HAP-1 (cell line): ENCODE measurements around the gene RRAGD.
A peak's percentile ranks its signal among the peaks of the same experiment; 100 is the strongest.

Experiments
- DNase-seq, 2 experiments: peaks; one replicate each; pipeline ENCODE4 v3.0.0-alpha.2; 2016 to 2020; ENCODE audit warnings: low spot score in 2 of 2
- H3K27me3 ChIP-seq: fragments of 250-450 bp; sonication (Bioruptor Pico); 2 replicates; pipeline ENCODE4 v1.5.1; 2020; ENCODE audit warnings: low read depth, mild to moderate bottlenecking, moderate library complexity
- H3K36me3 ChIP-seq: fragments of 250-450 bp; sonication (Bioruptor Pico); replicated peaks from 2 replicates; pipeline ENCODE4 v1.5.1; 2020; ENCODE audit warnings: mild to moderate bottlenecking
- H3K4me1 ChIP-seq: fragments of 250-450 bp; sonication (Bioruptor Pico); 2 replicates; pipeline ENCODE4 v1.5.1; 2020; ENCODE audit warnings: mild to moderate bottlenecking
- H3K4me3 ChIP-seq: fragments of 250-450 bp; sonication (Bioruptor Pico); 2 replicates; pipeline ENCODE4 v1.5.1; 2020; ENCODE audit warnings: mild to moderate bottlenecking, moderate library complexity
- H3K9me3 ChIP-seq: fragments of 250-450 bp; sonication (Bioruptor Pico); 2 replicates; pipeline ENCODE4 v1.5.1; 2020; ENCODE audit warnings: mild to moderate bottlenecking, moderate library complexity
- in situ Hi-C: fragments of 300-500 bp; cut with MboI; formaldehyde crosslinking; loops from 3 replicates; pipeline ENCODE4 v1.14.3; 2020; ENCODE audit warnings: low sequenced_read_pairs, inconsistent platforms, mixed read lengths

RRAGD gene

GRCh38 chr6:89379281-89379680, 32.8 kb downstream of the RRAGD start:
- Histone ChIP-seq H3K36me3 (peaks cover 13% of the 10 kb centered on the region), H3K4me1 (peaks cover 15% of the 10 kb centered on the region), H3K27me3 (no peaks in the 10 kb centered on the region), H3K9me3 (no peaks in the 10 kb centered on the region), H3K4me3 (no peak overlapping the region)
- in situ Hi-C loops: no loop called here
- no peak for DNase-seq

GRCh38 chr6:89378628-89379027, 33.4 kb downstream of the RRAGD start:
- Histone ChIP-seq H3K27me3 (no peaks in the 10 kb centered on the region), H3K36me3 (peaks cover 11% of the 10 kb centered on the region), H3K4me1 (peaks cover 15% of the 10 kb centered on the region), H3K4me3 (no peak overlapping the region), H3K9me3 (no peaks in the 10 kb centered on the region)
- no peak for DNase-seq
- in situ Hi-C loops: no loop called here

GRCh38 chr6:89375427-89376267, 36.4 kb downstream of the RRAGD start:
- Histone ChIP-seq H3K27me3 (no peaks in the 10 kb centered on the region), H3K36me3 (peaks cover 26% of the 10 kb centered on the region), H3K4me1 (peaks cover 15% of the 10 kb centered on the region), H3K9me3 (no peaks in the 10 kb centered on the region), H3K4me3 (no peak overlapping the region)
- in situ Hi-C loops: no loop called here
- peak; percentile 20 to 59 for DNase-seq

GRCh38 chr6:89372506-89372901, 39.6 kb downstream of the RRAGD start:
- H3K27me3 ChIP-seq: no peaks in the 10 kb centered on the region
- no peak for DNase-seq
- H3K4me3 ChIP-seq: no peak overlapping the region
- in situ Hi-C loops: no loop called here
- peaks cover 8% of the 10 kb centered on the region for H3K4me1 ChIP-seq
- no peaks in the 10 kb centered on the region for H3K9me3 ChIP-seq
- H3K36me3 ChIP-seq: peaks cover 35% of the 10 kb centered on the region

GRCh38 chr6:89371849-89372505, 40.1 kb downstream of the RRAGD start:
- peaks cover 35% of the 10 kb centered on the region for H3K36me3 ChIP-seq
- no peaks in the 10 kb centered on the region for H3K9me3 ChIP-seq
- in situ Hi-C loops: no loop called here
- no peaks in the 10 kb centered on the region for H3K27me3 ChIP-seq
- peak; percentile 45 to 84 for DNase-seq
- no peak overlapping the region for H3K4me3 ChIP-seq
- peaks cover 8% of the 10 kb centered on the region for H3K4me1 ChIP-seq

- Histone ChIP-seq H3K27me3 (no peaks in the 10 kb centered on the region), H3K36me3 (peaks cover 33% of the 10 kb centered on the region), H3K9me3 (no peaks in the 10 kb centered on the region), H3K4me1 (no peaks in the 10 kb centered on the region), H3K4me3 (no peak overlapping the region)
- DNase-seq: peak in 1 of 2 experiments; percentile 42
- in situ Hi-C loops: no loop called here
Measured at GRCh38 chr6:89368999-89369398, 43.1 kb downstream of the RRAGD start.

- in situ Hi-C loops: no loop called here
Measured at GRCh38 chr6:89368107-89368506, 44.0 kb downstream of the RRAGD start.

GRCh38 chr6:89364586-89364985, 47.5 kb downstream of the RRAGD start:
- Histone ChIP-seq H3K4me1 (peaks cover 2% of the 10 kb centered on the region; the same call in 1 of the 2 replicates), H3K36me3 (peaks cover 9% of the 10 kb centered on the region), H3K9me3 (no peaks in the 10 kb centered on the region), H3K4me3 (no peak overlapping the region), H3K27me3 (no peaks in the 10 kb centered on the region)
- in situ Hi-C loops: no loop called here
- DNase-seq: no peak

More at GRCh38 chr6:89368107-89368506, 44.0 kb downstream of the RRAGD start:
- H3K27me3 ChIP-seq: no peaks in the 10 kb centered on the region
- peaks cover 33% of the 10 kb centered on the region for H3K36me3 ChIP-seq
- no peaks in the 10 kb centered on the region for H3K9me3 ChIP-seq
- H3K4me3 ChIP-seq: no peak overlapping the region
- DNase-seq: peak; percentile 61 to 86
- no peaks in the 10 kb centered on the region for H3K4me1 ChIP-seq

- Histone ChIP-seq H3K9me3 (no peaks in the 10 kb centered on the region), H3K27me3 (no peaks in the 10 kb centered on the region), H3K4me1 (peaks cover 2% of the 10 kb centered on the region; the same call in 1 of the 2 replicates), H3K36me3 (no peaks in the 10 kb centered on the region), H3K4me3 (no peak overlapping the region)
- in situ Hi-C loops: no loop called here
- no peak for DNase-seq
Measured at GRCh38 chr6:89361171-89361570, 50.9 kb downstream of the RRAGD start.

- Histone ChIP-seq H3K4me3 (no peak overlapping the region), H3K27me3 (no peaks in the 10 kb centered on the region), H3K9me3 (no peaks in the 10 kb centered on the region), H3K4me1 (peaks cover 2% of the 10 kb centered on the region; the same call in 1 of the 2 replicates), H3K36me3 (no peaks in the 10 kb centered on the region)
- no peak for DNase-seq
- in situ Hi-C loops: no loop called here
Measured at GRCh38 chr6:89360415-89360999, 51.6 kb downstream of the RRAGD start.

GRCh38 chr6:89359561-89359960, 52.5 kb downstream of the RRAGD start:
- peaks cover 2% of the 10 kb centered on the region; the same call in 1 of the 2 replicates for H3K4me1 ChIP-seq
- H3K9me3 ChIP-seq: no peaks in the 10 kb centered on the region
- H3K27me3 ChIP-seq: no peaks in the 10 kb centered on the region
- in situ Hi-C loops: no loop called here
- no peaks in the 10 kb centered on the region for H3K36me3 ChIP-seq
- DNase-seq: no peak
- H3K4me3 ChIP-seq: no peak overlapping the region

- Histone ChIP-seq H3K9me3 (no peaks in the 10 kb centered on the region), H3K4me1 (peaks cover 17% of the 10 kb centered on the region), H3K36me3 (no peaks in the 10 kb centered on the region), H3K4me3 (no peak overlapping the region), H3K27me3 (no peaks in the 10 kb centered on the region)
- in situ Hi-C loops: no loop called here
- DNase-seq: no peak
Measured at GRCh38 chr6:89357390-89357789, 54.7 kb downstream of the RRAGD start.

- Histone ChIP-seq H3K27me3 (no peaks in the 10 kb centered on the region), H3K4me1 (peaks cover 17% of the 10 kb centered on the region), H3K9me3 (no peaks in the 10 kb centered on the region), H3K4me3 (no peak overlapping the region), H3K36me3 (no peaks in the 10 kb centered on the region)
- no peak for DNase-seq
- in situ Hi-C loops: no loop called here
Measured at GRCh38 chr6:89356642-89357170, 55.4 kb downstream of the RRAGD start.
